ENCODE results near the gene COX7A1.

The COX7A1 gene

DNA sequence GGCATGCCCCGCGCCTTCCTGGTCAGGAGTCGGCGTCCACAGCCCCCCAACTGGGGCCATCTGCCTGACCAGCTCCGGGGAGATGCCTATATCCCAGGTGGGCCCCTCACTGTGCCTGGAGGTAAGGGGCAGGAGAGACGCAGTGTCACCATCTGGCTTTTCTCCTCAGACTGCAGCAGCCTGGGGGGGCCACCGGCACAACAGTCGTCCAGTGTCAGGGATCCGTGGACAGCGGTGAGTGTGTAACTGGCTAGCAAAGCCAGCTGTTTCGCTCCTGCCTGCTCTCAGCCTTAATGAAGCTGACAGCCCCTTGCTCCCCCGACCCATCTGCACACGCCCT lies 41.1 kb downstream of the COX7A1 start:
- no peak for DNase-seq

DNA sequence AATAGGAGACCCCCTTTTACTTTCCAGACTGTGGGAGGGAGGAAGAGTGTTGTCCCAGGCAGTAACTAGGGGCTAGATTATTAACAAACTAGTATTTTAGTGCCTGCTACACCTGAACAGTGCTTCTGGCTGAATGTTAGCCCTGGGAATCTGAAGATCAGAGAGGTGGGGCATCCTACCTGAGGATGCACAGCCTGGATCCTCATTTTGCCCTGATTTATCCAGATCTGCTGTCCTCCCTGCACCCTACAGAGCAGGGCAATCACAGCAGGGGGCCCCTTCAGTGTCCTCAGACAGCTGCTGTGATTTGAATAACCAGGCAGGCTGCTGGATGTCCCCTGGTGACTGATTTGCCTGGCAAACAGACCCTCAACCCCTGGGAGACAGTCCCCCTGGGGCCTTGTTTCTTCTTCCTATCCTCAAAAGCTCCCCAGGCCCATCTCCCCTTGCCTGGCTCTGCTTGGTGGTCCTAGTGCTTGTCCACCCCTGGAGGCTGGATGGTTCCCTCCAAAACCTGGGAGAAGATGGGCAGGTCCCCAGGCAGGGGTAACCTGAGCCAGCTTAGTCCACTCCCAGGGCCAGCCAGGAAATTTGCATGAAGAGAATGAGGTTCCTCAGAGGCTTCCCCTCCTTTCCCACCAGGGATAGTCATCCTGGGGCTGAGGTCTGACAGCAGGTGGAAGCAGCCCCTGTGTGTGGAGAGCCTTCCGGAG lies 41.6 kb downstream of the COX7A1 start, which contains the start of gene OVOL3:
Gene OVOL3, plus strand, starts transcription at position 657 of the 713 bp plus-strand sequence. CDS start 60 bp downstream, outside the sequence.
- DNase-seq, result no peak

DNA sequence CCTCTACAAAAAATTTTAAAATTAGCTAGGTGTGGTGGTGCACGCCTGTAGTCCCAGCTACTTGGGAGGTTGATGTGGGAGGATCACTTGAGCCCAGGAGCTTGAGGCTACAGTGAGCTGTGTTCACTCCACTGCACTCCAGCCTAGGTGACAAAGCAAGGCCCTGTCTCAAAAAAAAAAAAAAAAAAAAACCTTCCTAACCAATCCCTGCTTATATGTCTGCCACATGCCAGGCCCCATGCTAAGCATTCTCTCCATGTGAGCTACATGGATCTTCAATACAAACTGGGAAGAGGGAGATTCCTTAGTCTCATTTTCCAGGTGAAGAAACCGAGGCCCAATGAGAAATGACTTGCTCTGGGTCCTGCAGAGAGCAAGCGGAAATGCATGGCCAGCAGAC lies 43.6 kb downstream of the COX7A1 start:
- no peak for DNase-seq

DNA sequence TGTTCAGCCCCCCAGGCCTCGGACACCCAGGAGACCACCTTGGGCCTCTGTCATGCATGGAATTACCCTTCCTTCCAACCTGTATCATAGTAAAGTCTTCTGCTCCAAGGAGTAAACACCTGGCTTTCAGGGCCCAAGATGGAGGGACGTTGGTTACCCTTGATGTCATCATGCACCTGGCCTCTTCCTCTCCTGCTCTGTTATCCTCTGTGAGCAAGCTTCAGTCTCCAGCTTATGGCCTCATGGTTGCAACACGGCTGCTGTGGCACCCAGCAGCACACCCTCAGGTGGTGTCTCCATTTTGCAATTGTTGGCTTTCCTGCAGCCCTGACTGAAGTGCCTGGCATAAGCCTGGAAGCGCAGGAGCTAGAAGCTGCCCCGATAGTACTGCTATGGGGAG lies 45.3 kb downstream of the COX7A1 start:
- DNase-seq, result no peak

DNA sequence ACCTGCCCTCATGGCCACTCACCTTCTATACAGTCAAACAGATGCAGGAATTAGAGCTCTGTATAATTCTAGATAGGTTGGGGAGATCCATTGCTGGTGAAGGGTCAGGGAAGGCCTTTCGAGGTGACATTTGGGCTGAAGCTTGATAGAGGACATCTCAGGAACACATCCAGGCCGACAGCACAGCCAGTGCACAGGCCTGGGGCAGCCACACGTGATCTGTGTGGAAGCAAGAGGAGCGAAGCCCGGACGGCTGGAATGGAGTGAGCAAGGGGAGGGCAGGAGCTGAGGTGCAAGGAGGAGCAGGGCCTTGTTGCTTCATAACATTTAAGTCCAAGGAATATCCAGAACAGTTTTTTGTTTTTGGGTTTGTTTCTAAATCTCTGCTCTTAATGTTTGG lies 45.8 kb downstream of the COX7A1 start:
- DNase-seq, result no peak

DNA sequence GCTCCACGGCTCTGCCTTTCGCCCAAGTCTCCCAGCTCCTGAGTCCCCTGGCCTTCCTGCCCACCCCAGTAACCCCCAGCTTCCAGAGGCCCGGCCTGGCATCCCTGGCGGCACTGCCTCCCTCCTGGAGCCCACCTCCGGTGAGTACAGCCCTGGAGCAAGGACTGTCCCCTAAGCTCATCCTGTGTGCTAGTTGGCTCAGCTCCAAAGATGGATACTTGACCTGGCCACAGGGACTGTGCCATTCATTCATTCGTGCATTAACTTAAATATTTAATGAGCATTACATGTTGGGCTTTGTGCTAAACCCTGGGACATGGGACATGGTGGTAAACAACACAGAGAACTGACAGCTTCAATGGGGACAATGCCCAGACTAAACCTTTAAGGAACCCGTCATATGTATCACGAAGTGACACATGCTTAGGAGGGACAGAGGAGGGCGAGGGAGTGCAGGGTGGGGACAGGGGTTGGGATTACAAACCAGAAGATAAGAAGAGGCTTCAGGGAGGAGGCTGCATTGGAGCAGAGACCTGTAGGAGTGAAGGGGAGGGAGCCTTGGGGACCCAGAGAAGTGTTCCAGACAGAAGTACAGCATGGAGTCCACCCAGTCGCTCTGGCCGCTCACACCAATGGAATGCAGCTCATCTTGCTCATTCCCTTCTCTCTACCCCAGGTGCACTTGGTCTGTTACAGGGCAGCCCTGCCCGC lies 48.2 kb downstream of the COX7A1 start:
- DNase-seq, result no peak

DNA sequence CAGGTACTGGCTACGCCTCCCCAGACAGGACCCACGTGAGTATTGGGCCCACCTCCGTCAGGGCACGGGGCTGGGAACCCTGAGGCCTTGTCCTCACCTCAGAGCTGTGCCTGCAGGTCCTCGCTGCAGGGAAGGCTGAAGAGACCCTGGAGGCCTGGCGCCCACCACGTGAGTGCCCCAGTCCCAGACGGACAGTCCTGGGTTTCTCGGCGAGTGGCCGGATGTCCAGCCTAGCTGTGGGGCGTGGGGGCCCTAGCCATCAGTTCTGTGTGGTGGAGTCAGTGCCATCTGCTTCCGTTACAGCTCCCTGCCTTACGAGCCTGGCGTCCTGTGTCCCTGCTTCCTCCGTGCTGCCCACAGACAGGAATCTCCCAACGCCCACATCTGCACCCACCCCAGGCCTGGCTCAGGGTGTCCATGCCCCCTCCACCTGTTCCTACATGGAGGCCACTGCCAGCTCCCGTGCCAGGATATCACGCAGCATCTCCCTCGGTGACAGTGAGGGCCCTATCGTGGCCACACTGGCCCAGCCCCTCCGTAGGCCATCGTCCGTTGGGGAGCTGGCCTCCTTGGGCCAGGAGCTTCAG lies 49.1 kb downstream of the COX7A1 start:
- DNase-seq, result no peak

DNA sequence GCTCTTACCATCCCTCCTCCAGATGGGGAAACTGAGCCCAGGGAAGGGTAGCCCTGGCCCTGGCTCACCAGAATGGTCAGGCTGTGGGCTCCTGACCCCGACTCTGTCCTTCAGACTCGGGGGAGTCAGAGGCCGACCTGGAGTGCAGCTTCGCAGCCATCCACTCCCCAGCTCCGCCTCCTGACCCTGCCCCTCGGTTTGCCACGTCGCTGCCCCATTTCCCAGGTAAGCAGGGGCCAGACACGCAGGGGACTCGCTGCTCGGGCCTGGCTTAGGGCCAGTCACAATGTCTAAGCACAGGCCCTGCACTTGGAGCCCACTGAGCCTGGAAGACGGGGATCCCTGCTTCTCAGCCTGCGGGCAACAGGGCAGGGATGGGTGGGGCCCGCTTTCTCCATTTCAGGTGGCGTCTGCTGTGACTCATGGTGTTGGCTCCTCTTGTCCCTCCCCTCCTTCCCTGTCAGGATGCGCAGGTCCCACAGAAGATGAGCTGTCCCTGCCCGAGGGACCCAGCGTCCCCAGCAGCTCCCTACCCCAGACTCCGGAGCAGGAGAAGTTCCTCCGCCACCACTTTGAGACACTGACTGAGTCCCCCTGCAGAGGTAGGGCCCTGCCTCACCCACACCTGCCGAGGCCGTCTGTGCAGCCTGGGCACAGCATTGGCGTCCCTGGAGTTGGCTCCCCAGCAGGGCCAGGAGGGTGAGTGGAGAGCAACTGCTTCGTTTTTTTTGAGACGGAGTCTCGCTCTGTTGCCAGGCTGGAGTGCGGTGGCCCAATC lies 50.5 kb downstream of the COX7A1 start:
- no peak for DNase-seq
